SJCRH30 (cell line): ENCODE measurements around the gene TTC39B. TPM values are rescaled to one million over a fixed set of nuclear protein-coding genes. Genes with fewer than 3 reads are reported as not detected.
"Not testable (repeated sequence)": the region's sequence is repeated elsewhere in the genome, so short reads cannot be mapped to it uniquely, and the experiment has no call there.

Experiments
- DNase-seq, 2 experiments: peaks; one replicate each; pipeline ENCODE4 v3.0.0-alpha.2; 2015 to 2020
- H3K27ac ChIP-seq: fragments of 250-450 bp; sonication (Bioruptor Pico); 2 replicates; pipeline ENCODE4 v1.5.1; 2020; ENCODE audit warnings: mild to moderate bottlenecking, moderate library complexity
- H3K27me3 ChIP-seq: fragments of 250-450 bp; sonication (Bioruptor Pico); 2 replicates; pipeline ENCODE4 v1.5.1; 2020; ENCODE audit warnings: mild to moderate bottlenecking, moderate library complexity
- H3K36me3 ChIP-seq: fragments of 250-450 bp; sonication (Bioruptor Pico); 2 replicates; pipeline ENCODE4 v1.5.1; 2020; ENCODE audit warnings: mild to moderate bottlenecking, moderate library complexity
- H3K4me1 ChIP-seq: fragments of 250-450 bp; sonication (Bioruptor Pico); 2 replicates; pipeline ENCODE4 v1.5.1; 2020; ENCODE audit warnings: mild to moderate bottlenecking, moderate library complexity
- H3K4me3 ChIP-seq: fragments of 250-450 bp; sonication (Bioruptor Pico); 2 replicates; pipeline ENCODE4 v1.5.1; 2020; ENCODE audit warnings: mild to moderate bottlenecking, moderate library complexity
- H3K9me3 ChIP-seq: fragments of 250-450 bp; sonication (Bioruptor Pico); replicated peaks from 2 replicates; pipeline ENCODE4 v1.5.1; 2020; ENCODE audit warnings: mild to moderate bottlenecking, moderate library complexity
- total RNA-seq: library from RNA; depleted of rRNA; stranded (reverse); fragments of >200 nt; shearing (Covaris generic); gene quantifications from 2 replicates; pipeline ENCODE4 v1.2.3, GENCODE V29; 2014

Gene TTC39B
- total RNA-seq, 1 experiment from 2014 or later, result 2.2 TPM

GRCh38 chr9:15256426-15256825 lies 50.6 kb downstream of the TTC39B start:
- no peaks in the 10 kb centered on the region for H3K9me3 ChIP-seq
- no peaks in the 10 kb centered on the region for H3K4me1 ChIP-seq
- no peaks in the 10 kb centered on the region for H3K36me3 ChIP-seq
- no peak overlapping the region for H3K27ac ChIP-seq
- no peak for DNase-seq
- H3K4me3 ChIP-seq, result no peak overlapping the region
- H3K27me3 ChIP-seq, result no peaks in the 10 kb centered on the region

- H3K36me3 ChIP-seq, result no peaks in the 10 kb centered on the region
- no peak for DNase-seq
- H3K4me3 ChIP-seq, result no peak overlapping the region
- no peaks in the 10 kb centered on the region for H3K4me1 ChIP-seq
- no peak overlapping the region for H3K27ac ChIP-seq
- H3K27me3 ChIP-seq, result no peaks in the 10 kb centered on the region
- no peaks in the 10 kb centered on the region for H3K9me3 ChIP-seq
These were observed 53.2 kb downstream of the TTC39B start for GRCh38 chr9:15253786-15254185.

- Histone ChIP-seq H3K27ac (no peak overlapping the region), H3K27me3 (no peaks in the 10 kb centered on the region), H3K4me1 (no peaks in the 10 kb centered on the region), H3K36me3 (no peaks in the 10 kb centered on the region), H3K9me3 (no peaks in the 10 kb centered on the region), H3K4me3 (no peak overlapping the region)
- DNase-seq, result no peak
These were observed 53.8 kb downstream of the TTC39B start for GRCh38 chr9:15253197-15253596.

GRCh38 chr9:15249981-15250380 lies 57.0 kb downstream of the TTC39B start:
- Histone ChIP-seq H3K4me3 (no peak overlapping the region), H3K4me1 (no peaks in the 10 kb centered on the region), H3K27ac (no peak overlapping the region), H3K9me3 (no peaks in the 10 kb centered on the region), H3K27me3 (no peaks in the 10 kb centered on the region), H3K36me3 (no peaks in the 10 kb centered on the region)
- DNase-seq, result no peak

GRCh38 chr9:15249042-15249818 lies 57.8 kb downstream of the TTC39B start:
- DNase-seq, result no peak
- H3K4me1 ChIP-seq, result no peaks in the 10 kb centered on the region
- no peak overlapping the region for H3K4me3 ChIP-seq
- no peak overlapping the region for H3K27ac ChIP-seq
- no peaks in the 10 kb centered on the region for H3K36me3 ChIP-seq
- H3K27me3 ChIP-seq, result no peaks in the 10 kb centered on the region
- no peaks in the 10 kb centered on the region for H3K9me3 ChIP-seq

- no peak overlapping the region for H3K4me3 ChIP-seq
- DNase-seq, result no peak
- H3K27me3 ChIP-seq, result no peaks in the 10 kb centered on the region
- no peaks in the 10 kb centered on the region for H3K36me3 ChIP-seq
- H3K27ac ChIP-seq, result no peak overlapping the region
- no peaks in the 10 kb centered on the region for H3K4me1 ChIP-seq
- no peaks in the 10 kb centered on the region for H3K9me3 ChIP-seq
These were observed 58.4 kb downstream of the TTC39B start for GRCh38 chr9:15248621-15249020.

GRCh38 chr9:15248081-15248480 lies 58.9 kb downstream of the TTC39B start:
- Histone ChIP-seq H3K27ac (no peak overlapping the region), H3K4me3 (no peak overlapping the region), H3K27me3 (no peaks in the 10 kb centered on the region), H3K9me3 (no peaks in the 10 kb centered on the region), H3K4me1 (no peaks in the 10 kb centered on the region), H3K36me3 (no peaks in the 10 kb centered on the region)
- no peak for DNase-seq

GRCh38 chr9:15246708-15247107 lies 60.3 kb downstream of the TTC39B start:
- no peak overlapping the region for H3K4me3 ChIP-seq
- no peak for DNase-seq
- no peaks in the 10 kb centered on the region for H3K36me3 ChIP-seq
- no peak overlapping the region for H3K27ac ChIP-seq
- H3K4me1 ChIP-seq, result no peaks in the 10 kb centered on the region
- no peaks in the 10 kb centered on the region for H3K27me3 ChIP-seq
- H3K9me3 ChIP-seq, result no peaks in the 10 kb centered on the region

GRCh38 chr9:15246243-15246642 lies 60.8 kb downstream of the TTC39B start:
- Histone ChIP-seq H3K27ac (no peak overlapping the region), H3K4me3 (no peak overlapping the region), H3K4me1 (no peaks in the 10 kb centered on the region), H3K9me3 (no peaks in the 10 kb centered on the region), H3K27me3 (no peaks in the 10 kb centered on the region), H3K36me3 (no peaks in the 10 kb centered on the region)
- no peak for DNase-seq

GRCh38 chr9:15244001-15244441 lies 63.0 kb downstream of the TTC39B start:
- Histone ChIP-seq H3K36me3 (no peaks in the 10 kb centered on the region), H3K9me3 (no peaks in the 10 kb centered on the region), H3K27ac (no peak overlapping the region), H3K4me1 (no peaks in the 10 kb centered on the region), H3K27me3 (no peaks in the 10 kb centered on the region), H3K4me3 (no peak overlapping the region)
- no peak for DNase-seq

- Histone ChIP-seq H3K27ac (no peak overlapping the region), H3K9me3 (no peaks in the 10 kb centered on the region; the same call in 1 of the 2 replicates), H3K4me3 (no peak overlapping the region), H3K4me1 (no peaks in the 10 kb centered on the region), H3K36me3 (no peaks in the 10 kb centered on the region), H3K27me3 (no peaks in the 10 kb centered on the region)
- no peak for DNase-seq
These were observed 63.9 kb downstream of the TTC39B start for GRCh38 chr9:15243081-15243480.

GRCh38 chr9:15240927-15241326 lies 66.1 kb downstream of the TTC39B start:
- Histone ChIP-seq H3K4me1 (no peaks in the 10 kb centered on the region), H3K36me3 (no peaks in the 10 kb centered on the region), H3K27ac (no peak overlapping the region), H3K4me3 (no peak overlapping the region), H3K27me3 (no peaks in the 10 kb centered on the region), H3K9me3 (no peaks in the 10 kb centered on the region; the same call in 1 of the 2 replicates)
- no peak for DNase-seq

- no peaks in the 10 kb centered on the region for H3K36me3 ChIP-seq
- DNase-seq, result no peak
- no peak overlapping the region for H3K4me3 ChIP-seq
- no peaks in the 10 kb centered on the region; the same call in 1 of the 2 replicates for H3K9me3 ChIP-seq
- H3K4me1 ChIP-seq, result no peaks in the 10 kb centered on the region
- no peaks in the 10 kb centered on the region for H3K27me3 ChIP-seq
- no peak overlapping the region for H3K27ac ChIP-seq
These were observed 67.2 kb downstream of the TTC39B start for GRCh38 chr9:15239816-15240215.

GRCh38 chr9:15238646-15239045 lies 68.4 kb downstream of the TTC39B start:
- DNase-seq, result no peak
- Histone ChIP-seq H3K36me3 (no peaks in the 10 kb centered on the region), H3K27me3 (no peaks in the 10 kb centered on the region), H3K4me3 (no peak overlapping the region), H3K27ac (no peak overlapping the region), H3K9me3 (no peaks in the 10 kb centered on the region; the same call in 1 of the 2 replicates), H3K4me1 (no peaks in the 10 kb centered on the region)

- H3K36me3 ChIP-seq, result no peaks in the 10 kb centered on the region
- H3K4me1 ChIP-seq, result no peaks in the 10 kb centered on the region
- H3K27me3 ChIP-seq, result no peaks in the 10 kb centered on the region
- H3K9me3 ChIP-seq, result no peaks in the 10 kb centered on the region; the same call in 1 of the 2 replicates
- no peak for DNase-seq
- H3K27ac ChIP-seq, result no peak overlapping the region
- no peak overlapping the region for H3K4me3 ChIP-seq
These were observed 71.4 kb downstream of the TTC39B start for GRCh38 chr9:15235658-15236057.

GRCh38 chr9:15233941-15234490 lies 73.0 kb downstream of the TTC39B start:
- not testable (repeated sequence) for H3K9me3 ChIP-seq, DNase-seq, H3K36me3 ChIP-seq, H3K27me3 ChIP-seq, H3K4me3 ChIP-seq, H3K4me1 ChIP-seq, H3K27ac ChIP-seq
